Astrocyte (in vitro differentiated cells and primary cell): ENCODE measurements around the gene DTNBP1. TPM values are rescaled to one million over a fixed set of nuclear protein-coding genes. Genes with fewer than 3 reads are reported as not detected.

Source experiments
- DNase-seq: peaks from one replicate; pipeline ENCODE4 v3.0.0-alpha.2; 2010; ENCODE audit warnings: low read depth
- FAIRE-seq: peaks from 2 replicates; lab custom pipeline; 2011; peaks lifted over from hg19 to GRCh38; lab: Jason Lieb, UNC
- H2AFZ ChIP-seq: 2 replicates; pipeline ENCODE4 v1.6.0; 2012; ENCODE audit warnings: low read depth, low read length, inconsistent platforms
- H3K27ac ChIP-seq: 2 replicates; pipeline ENCODE4 v1.5.1; 2011; ENCODE audit warnings: low read depth, low read length, inconsistent platforms
- H3K27me3 ChIP-seq: 2 replicates; pipeline ENCODE4 v1.6.0; 2011; ENCODE audit warnings: low read length, inconsistent platforms; ENCODE audit not compliant: insufficient read depth
- H3K36me3 ChIP-seq: 2 replicates; pipeline ENCODE4 v1.5.1; 2011; ENCODE audit warnings: low read length, inconsistent platforms; ENCODE audit not compliant: insufficient read depth
- H3K4me1 ChIP-seq: 2 replicates; pipeline ENCODE4 v1.5.1; 2011; ENCODE audit warnings: low read length, inconsistent platforms; ENCODE audit not compliant: insufficient read depth
- H3K4me2 ChIP-seq: 2 replicates; pipeline ENCODE4 v1.6.0; 2012; ENCODE audit warnings: low read length, inconsistent platforms
- H3K4me3 ChIP-seq: 2 replicates; pipeline ENCODE4 v1.5.1; 2011; ENCODE audit warnings: low read depth, mild to moderate bottlenecking, low read length, inconsistent platforms; ENCODE audit not compliant: insufficient read depth
- H3K79me2 ChIP-seq: 2 replicates; pipeline ENCODE4 v1.6.0; 2012; ENCODE audit warnings: mild to moderate bottlenecking, low read length, inconsistent platforms; ENCODE audit not compliant: insufficient read depth
- H3K9ac ChIP-seq: 2 replicates; pipeline ENCODE4 v1.6.0; 2012; ENCODE audit warnings: mild to moderate bottlenecking, low read length, inconsistent platforms
- H3K9me3 ChIP-seq: 2 replicates; pipeline ENCODE4 v1.5.1; 2012; ENCODE audit warnings: low read depth, mild to moderate bottlenecking, low read length, inconsistent platforms; ENCODE audit not compliant: insufficient read depth
- H4K20me1 ChIP-seq: 2 replicates; pipeline ENCODE4 v1.6.0; 2012; ENCODE audit warnings: low read length, inconsistent platforms; ENCODE audit not compliant: insufficient read depth
- H3K27ac Mint-ChIP-seq: one replicate; pipeline ENCODE4 v1.8.0; 2021; ENCODE audit warnings: mild to moderate bottlenecking, mixed read lengths; ENCODE audit not compliant: unreplicated experiment
- H3K27me3 Mint-ChIP-seq: one replicate; pipeline ENCODE4 v1.8.0; 2021; ENCODE audit warnings: low read depth, mixed read lengths; ENCODE audit not compliant: unreplicated experiment
- H3K36me3 Mint-ChIP-seq: one replicate; pipeline ENCODE4 v1.8.0; 2021; ENCODE audit warnings: low read depth, mixed read lengths; ENCODE audit not compliant: unreplicated experiment
- H3K4me1 Mint-ChIP-seq: one replicate; pipeline ENCODE4 v1.8.0; 2021; ENCODE audit warnings: low read depth, mixed read lengths; ENCODE audit not compliant: unreplicated experiment
- H3K4me3 Mint-ChIP-seq: one replicate; pipeline ENCODE4 v1.8.0; 2021; ENCODE audit warnings: mild to moderate bottlenecking, moderate library complexity, mixed read lengths; ENCODE audit not compliant: unreplicated experiment
- H3K9me3 Mint-ChIP-seq: one replicate; pipeline ENCODE4 v1.8.0; 2021; ENCODE audit warnings: mild to moderate bottlenecking, mixed read lengths; ENCODE audit not compliant: unreplicated experiment
- CTCF ChIP-seq: IDR thresholded peaks from 2 replicates; pipeline ENCODE4 v1.5.1; 2011; ENCODE audit warnings: low read depth, mild to moderate bottlenecking, inconsistent platforms, low read length, moderate library complexity; ENCODE audit not compliant: insufficient read depth
- EZH2 ChIP-seq: IDR thresholded peaks from 2 replicates; pipeline ENCODE4 v1.6.1; 2012; ENCODE audit warnings: mild to moderate bottlenecking, low read length, inconsistent platforms; ENCODE audit not compliant: insufficient read depth
- total RNA-seq: library from RNA; stranded (reverse); gene quantifications from 2 replicates; pipeline ENCODE4 v1.2.1, GENCODE V29; 2021

Gene DTNBP1
- total RNA-seq, 1 donor from 2014 or later: 13.0 TPM

GRCh38 chr6:15507221-15507620 is 155.6 kb downstream of the DTNBP1 start:
- H3K4me1 ChIP-seq: peaks cover 23% of the 10 kb centered on the region
- FAIRE-seq (no peak), DNase-seq (no peak)
- peaks cover 37% of the 10 kb centered on the region for H3K36me3 Mint-ChIP-seq
- H3K27me3 Mint-ChIP-seq: no peaks in the 10 kb centered on the region
- TF ChIP-seq CTCF: no peak
- TF ChIP-seq EZH2: no peak
- no peaks in the 10 kb centered on the region for H3K27me3 ChIP-seq
- H3K4me3 ChIP-seq: no peak overlapping the region
- no peaks in the 10 kb centered on the region for H3K9me3 Mint-ChIP-seq
- peaks cover 96% of the 10 kb centered on the region for H4K20me1 ChIP-seq
- no peak overlapping the region for H3K9ac ChIP-seq
- H3K4me3 Mint-ChIP-seq: no peak overlapping the region
- no peak overlapping the region for H3K27ac ChIP-seq
- peaks cover 14% of the 10 kb centered on the region for H3K79me2 ChIP-seq
- H2AFZ ChIP-seq: no peak overlapping the region
- H3K27ac Mint-ChIP-seq: no peak overlapping the region
- H3K9me3 ChIP-seq: no peaks in the 10 kb centered on the region
- no peak overlapping the region for H3K4me2 ChIP-seq
- peaks cover 10% of the 10 kb centered on the region for H3K36me3 ChIP-seq
- H3K4me1 Mint-ChIP-seq: peaks cover 36% of the 10 kb centered on the region

GRCh38 chr6:15506066-15506465 is 156.8 kb downstream of the DTNBP1 start:
- FAIRE-seq: no peak
- H3K4me1 Mint-ChIP-seq: peaks cover 37% of the 10 kb centered on the region
- H4K20me1 ChIP-seq: peaks cover 96% of the 10 kb centered on the region

More at GRCh38 chr6:15506066-15506465, 156.8 kb downstream of the DTNBP1 start:
- H3K36me3 Mint-ChIP-seq: peaks cover 42% of the 10 kb centered on the region
- H3K4me2 ChIP-seq: no peak overlapping the region
- H3K9me3 ChIP-seq: no peaks in the 10 kb centered on the region
- no peak for DNase-seq
- H2AFZ ChIP-seq: no peak overlapping the region
- peaks cover 10% of the 10 kb centered on the region for H3K36me3 ChIP-seq
- H3K27me3 ChIP-seq: no peaks in the 10 kb centered on the region
- no peaks in the 10 kb centered on the region for H3K27me3 Mint-ChIP-seq
- H3K27ac ChIP-seq: no peak overlapping the region
- no peak overlapping the region for H3K9ac ChIP-seq
- H3K4me3 ChIP-seq: no peak overlapping the region
- H3K79me2 ChIP-seq: peaks cover 14% of the 10 kb centered on the region
- H3K27ac Mint-ChIP-seq: no peak overlapping the region
- H3K4me3 Mint-ChIP-seq: no peak overlapping the region
- H3K9me3 Mint-ChIP-seq: no peaks in the 10 kb centered on the region
- TF ChIP-seq CTCF: no peak
- no peak for TF ChIP-seq EZH2
- H3K4me1 ChIP-seq: peaks cover 30% of the 10 kb centered on the region
